ENCODE measurements around the gene PALD1.

DNA sequence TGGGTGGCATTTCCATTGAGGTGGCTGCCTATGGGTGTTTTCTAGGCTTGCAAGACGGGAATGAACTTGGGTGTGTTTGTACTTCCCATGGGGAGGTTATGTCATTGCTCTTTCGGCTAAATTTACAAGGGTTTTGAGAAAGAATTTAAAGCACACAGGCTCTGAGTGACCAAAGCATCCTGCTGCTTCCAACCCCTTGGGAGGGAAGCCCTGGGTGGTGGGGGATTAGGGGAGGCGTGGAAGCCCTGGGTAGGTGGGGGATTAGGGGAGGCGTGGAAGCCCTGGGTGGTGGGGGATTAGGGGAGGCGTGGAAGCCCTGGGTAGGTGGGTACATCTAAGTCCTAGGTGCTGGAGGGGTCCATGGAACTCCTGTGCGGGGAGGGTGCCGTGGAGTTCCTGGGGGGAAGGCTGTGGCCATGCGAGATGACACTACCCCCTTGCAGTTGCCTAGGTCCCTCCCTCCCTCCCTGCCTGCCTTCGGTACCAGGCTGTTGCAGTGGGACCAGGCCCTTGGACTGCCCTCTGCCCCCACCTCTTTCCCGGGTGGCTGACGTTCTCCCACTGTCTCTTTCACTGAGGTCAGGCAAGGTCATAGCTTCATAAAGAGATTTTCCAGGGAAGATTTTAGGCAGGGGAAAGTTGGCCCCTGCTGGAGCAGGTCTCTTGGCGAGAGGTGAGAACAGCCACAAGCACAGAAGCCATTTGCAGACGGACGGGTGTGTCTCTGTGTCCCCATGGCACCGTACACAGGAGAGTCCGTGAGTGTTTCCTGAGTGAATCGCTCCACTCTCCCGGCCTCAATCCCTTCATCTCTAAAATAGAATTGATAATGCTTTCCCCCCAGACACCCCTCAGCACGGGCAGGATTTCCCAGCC lies 104.5 kb downstream of the PALD1 start:
- TF ChIP-seq SMC3 (IDR thresholded peaks at IDR 0.05; ENCODE audit: low read depth, low read length) (no peak), RAD21 (IDR thresholded peaks at IDR 0.05; ENCODE audit: low read length) (no peak), POLR2A (IDR thresholded peaks at IDR 0.05; ENCODE audit: low read depth, low read length) (no peak)
- TF ChIP-seq, protein P1, sequence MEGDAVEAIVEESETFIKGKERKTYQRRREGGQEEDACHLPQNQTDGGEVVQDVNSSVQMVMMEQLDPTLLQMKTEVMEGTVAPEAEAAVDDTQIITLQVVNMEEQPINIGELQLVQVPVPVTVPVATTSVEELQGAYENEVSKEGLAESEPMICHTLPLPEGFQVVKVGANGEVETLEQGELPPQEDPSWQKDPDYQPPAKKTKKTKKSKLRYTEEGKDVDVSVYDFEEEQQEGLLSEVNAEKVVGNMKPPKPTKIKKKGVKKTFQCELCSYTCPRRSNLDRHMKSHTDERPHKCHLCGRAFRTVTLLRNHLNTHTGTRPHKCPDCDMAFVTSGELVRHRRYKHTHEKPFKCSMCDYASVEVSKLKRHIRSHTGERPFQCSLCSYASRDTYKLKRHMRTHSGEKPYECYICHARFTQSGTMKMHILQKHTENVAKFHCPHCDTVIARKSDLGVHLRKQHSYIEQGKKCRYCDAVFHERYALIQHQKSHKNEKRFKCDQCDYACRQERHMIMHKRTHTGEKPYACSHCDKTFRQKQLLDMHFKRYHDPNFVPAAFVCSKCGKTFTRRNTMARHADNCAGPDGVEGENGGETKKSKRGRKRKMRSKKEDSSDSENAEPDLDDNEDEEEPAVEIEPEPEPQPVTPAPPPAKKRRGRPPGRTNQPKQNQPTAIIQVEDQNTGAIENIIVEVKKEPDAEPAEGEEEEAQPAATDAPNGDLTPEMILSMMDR (conservative IDR thresholded peaks at IDR 0.05; ENCODE audit: low read depth, low read length): no peak

Measured in IMR-90 (cell line).